Fibroblast of mammary gland (primary cell): ENCODE measurements around the gene REC114.
A peak's percentile ranks its signal among the peaks of the same experiment; 100 is the strongest.

Source experiments
- DNase-seq: peaks from one replicate; pipeline ENCODE4 v3.0.0-alpha.2; 2010; ENCODE audit warnings: low read depth
- H3K4me3 ChIP-seq: 2 replicates; pipeline ENCODE4 v1.5.1; 2011; ENCODE audit warnings: low read depth, mild to moderate bottlenecking, low read length, moderate library complexity; ENCODE audit not compliant: control insufficient read depth
- CTCF ChIP-seq: conservative IDR thresholded peaks from 2 replicates; pipeline ENCODE4 v1.5.1; 2011; ENCODE audit warnings: low read depth, low read length, inconsistent platforms; ENCODE audit not compliant: control insufficient read depth, insufficient read depth

The REC114 gene

GRCh38 chr15:73522011-73522410, 79.0 kb downstream of the REC114 start:
- H3K4me3 ChIP-seq, result no peak overlapping the region
- no peak for DNase-seq
- TF ChIP-seq CTCF, result no peak

GRCh38 chr15:73524919-73525318, 82.0 kb downstream of the REC114 start:
- no peak for TF ChIP-seq CTCF
- no peak for DNase-seq
- H3K4me3 ChIP-seq, result no peak overlapping the region

GRCh38 chr15:73527598-73527997, 84.6 kb downstream of the REC114 start:
- DNase-seq, result no peak
- TF ChIP-seq CTCF, result no peak
- no peak overlapping the region for H3K4me3 ChIP-seq

- no peak for TF ChIP-seq CTCF
Measured at GRCh38 chr15:73530649-73531048, 87.7 kb downstream of the REC114 start.

GRCh38 chr15:73538123-73538522, 95.2 kb downstream of the REC114 start:
- DNase-seq, result no peak
- no peak overlapping the region for H3K4me3 ChIP-seq
- no peak for TF ChIP-seq CTCF

More at GRCh38 chr15:73530649-73531048, 87.7 kb downstream of the REC114 start:
- H3K4me3 ChIP-seq, result no peak overlapping the region
- peak; percentile 6 for DNase-seq

GRCh38 chr15:73538563-73539211, 95.7 kb downstream of the REC114 start:
- no peak overlapping the region for H3K4me3 ChIP-seq
- no peak for DNase-seq
- TF ChIP-seq CTCF, result no peak
